MM.1S (cell line): ENCODE measurements around the gene LAMTOR1.

Experiments used
- DNase-seq: peaks from one replicate; pipeline ENCODE4 v3.0.0-alpha.2; 2015
- H2AFZ ChIP-seq: fragments of 300-600 bp; sonication (generic); 2 replicates; pipeline ENCODE4 v1.6.0; 2016; ENCODE audit warnings: antibody characterized with exemption, low read length
- H3F3A ChIP-seq: fragments of 300-600 bp; sonication (generic); 2 replicates; pipeline ENCODE4 v1.6.1; 2016; ENCODE audit warnings: mild to moderate bottlenecking, antibody characterized with exemption, low read length, moderate library complexity, mixed read lengths; ENCODE audit not compliant: insufficient read depth
- H3K27ac ChIP-seq: fragments of 300-600 bp; sonication (generic); 2 replicates; pipeline ENCODE4 v1.5.1; 2016; ENCODE audit warnings: mild to moderate bottlenecking, low read length
- H3K27me3 ChIP-seq: fragments of 300-600 bp; sonication (generic); replicated peaks from 2 replicates; pipeline ENCODE4 v1.6.0; 2016; ENCODE audit warnings: low read length; ENCODE audit not compliant: insufficient read depth
- H3K36me3 ChIP-seq: fragments of 300-600 bp; sonication (generic); replicated peaks from 2 replicates; pipeline ENCODE4 v1.6.1; 2016; ENCODE audit warnings: mild to moderate bottlenecking, low read length, mixed read lengths; ENCODE audit not compliant: insufficient read depth
- H3K4me1 ChIP-seq: fragments of 300-600 bp; sonication (generic); 2 replicates; pipeline ENCODE4 v1.6.1; 2016; ENCODE audit warnings: low read length, mixed read lengths
- H3K4me2 ChIP-seq: fragments of 300-600 bp; sonication (generic); 2 replicates; pipeline ENCODE4 v1.6.0; 2016; ENCODE audit warnings: low read depth, low read length
- H3K4me3 ChIP-seq: fragments of 300-600 bp; sonication (generic); 2 replicates; pipeline ENCODE4 v1.5.1; 2016; ENCODE audit warnings: low read length, mixed read lengths
- H3K79me2 ChIP-seq: fragments of 300-600 bp; sonication (generic); 2 replicates; pipeline ENCODE4 v1.6.1; 2016; ENCODE audit warnings: mixed run types, low read length, mixed read lengths
- H3K9ac ChIP-seq: fragments of 300-600 bp; sonication (generic); 2 replicates; pipeline ENCODE4 v1.6.1; 2016; ENCODE audit warnings: low read length, mixed read lengths
- H3K9me2 ChIP-seq: fragments of 300-600 bp; sonication (generic); replicated peaks from 2 replicates; pipeline ENCODE4 v1.6.1; 2016; ENCODE audit warnings: mild to moderate bottlenecking, low read length, mixed read lengths; ENCODE audit not compliant: insufficient read depth
- H3K9me3 ChIP-seq: fragments of 300-600 bp; sonication (generic); replicated peaks from 2 replicates; pipeline ENCODE4 v1.6.1; 2016; ENCODE audit warnings: mild to moderate bottlenecking, low read length, mixed read lengths; ENCODE audit not compliant: insufficient read depth
- H4K20me1 ChIP-seq: fragments of 300-600 bp; sonication (generic); 2 replicates; pipeline ENCODE4 v1.6.1; 2016; ENCODE audit warnings: mild to moderate bottlenecking, low read length, moderate library complexity, mixed read lengths; ENCODE audit not compliant: insufficient read depth
- EZH2 ChIP-seq: fragments of 300-600 bp; sonication (generic); optimal IDR thresholded peaks from 2 replicates; pipeline ENCODE3; 2017; ENCODE audit warnings: low read depth, mild to moderate bottlenecking, antibody characterized with exemption, low read length, mixed read lengths
- EZH2phosphoT487 ChIP-seq: fragments of 300-600 bp; sonication (generic); IDR thresholded peaks from 2 replicates; pipeline ENCODE4 v1.6.1; 2018; ENCODE audit warnings: antibody characterized with exemption, low read length
- TF ChIP-seq, protein P1 (sequence below): fragments of 300-600 bp; sonication (generic); IDR thresholded peaks from 2 replicates; pipeline ENCODE4 v1.5.1; 2016; ENCODE audit warnings: antibody characterized with exemption, low read length, mixed read lengths

Gene LAMTOR1

GRCh38 chr11:72105888-72106287 is 2.8 kb upstream of the LAMTOR1 start, which contains the start of gene TOMT:
TSS of gene TOMT (plus strand) at chr11:72105924. CDS start at chr11:72105952, 28 bp downstream.
- Histone ChIP-seq H3K36me3 (no peaks in the 10 kb centered on the region), H3K9ac (no peak within 1 kb of the TSS), H3K4me1 (peaks cover 12% of the 10 kb centered on the region), H2AFZ (no peak within 1 kb of the TSS), H3K27ac (no peak within 1 kb of the TSS), H4K20me1 (no peaks in the 10 kb centered on the region), H3K79me2 (peaks cover 22% of the 10 kb centered on the region), H3K4me3 (no peak within 1 kb of the TSS), H3K9me3 (no peaks in the 10 kb centered on the region), H3F3A (peaks cover 4% of the 10 kb centered on the region), H3K27me3 (no peaks in the 10 kb centered on the region), H3K4me2 (no peak within 1 kb of the TSS), H3K9me2 (no peaks in the 10 kb centered on the region)
- TF ChIP-seq, protein P1, sequence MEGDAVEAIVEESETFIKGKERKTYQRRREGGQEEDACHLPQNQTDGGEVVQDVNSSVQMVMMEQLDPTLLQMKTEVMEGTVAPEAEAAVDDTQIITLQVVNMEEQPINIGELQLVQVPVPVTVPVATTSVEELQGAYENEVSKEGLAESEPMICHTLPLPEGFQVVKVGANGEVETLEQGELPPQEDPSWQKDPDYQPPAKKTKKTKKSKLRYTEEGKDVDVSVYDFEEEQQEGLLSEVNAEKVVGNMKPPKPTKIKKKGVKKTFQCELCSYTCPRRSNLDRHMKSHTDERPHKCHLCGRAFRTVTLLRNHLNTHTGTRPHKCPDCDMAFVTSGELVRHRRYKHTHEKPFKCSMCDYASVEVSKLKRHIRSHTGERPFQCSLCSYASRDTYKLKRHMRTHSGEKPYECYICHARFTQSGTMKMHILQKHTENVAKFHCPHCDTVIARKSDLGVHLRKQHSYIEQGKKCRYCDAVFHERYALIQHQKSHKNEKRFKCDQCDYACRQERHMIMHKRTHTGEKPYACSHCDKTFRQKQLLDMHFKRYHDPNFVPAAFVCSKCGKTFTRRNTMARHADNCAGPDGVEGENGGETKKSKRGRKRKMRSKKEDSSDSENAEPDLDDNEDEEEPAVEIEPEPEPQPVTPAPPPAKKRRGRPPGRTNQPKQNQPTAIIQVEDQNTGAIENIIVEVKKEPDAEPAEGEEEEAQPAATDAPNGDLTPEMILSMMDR = no peak
- no peak for TF ChIP-seq EZH2phosphoT487
- no peak for TF ChIP-seq EZH2
- no peak for DNase-seq

- Histone ChIP-seq H3K36me3 (no peaks in the 10 kb centered on the region), H2AFZ (peak overlapping the region; percentile 74), H3K4me3 (peak overlapping the region; percentile 54), H3K4me2 (peak overlapping the region; percentile 74), H3K9ac (peak overlapping the region; percentile 12; the same call in 1 of the 2 replicates), H3K4me1 (peaks cover 12% of the 10 kb centered on the region), H4K20me1 (no peaks in the 10 kb centered on the region), H3K27ac (peak overlapping the region; percentile 53; the same call in 1 of the 2 replicates), H3K27me3 (no peaks in the 10 kb centered on the region), H3K79me2 (peaks cover 38% of the 10 kb centered on the region), H3K9me3 (no peaks in the 10 kb centered on the region), H3K9me2 (no peaks in the 10 kb centered on the region), H3F3A (peaks cover 3% of the 10 kb centered on the region; the same call in 1 of the 2 replicates)
- no peak for DNase-seq
- TF ChIP-seq EZH2phosphoT487 (no peak), EZH2 (no peak)
- TF ChIP-seq, protein P1 = no peak; the same call in 1 of the 2 replicates
Observed at GRCh38 chr11:72103754-72104167, 664 bp upstream of the LAMTOR1 start.

GRCh38 chr11:72102631-72102945 is 509 bp downstream of the LAMTOR1 start:
- Histone ChIP-seq H3K9me2 (no peaks in the 10 kb centered on the region), H3K27ac (peak overlapping the region; percentile 85), H2AFZ (peak overlapping the region; percentile 82), H3K36me3 (no peaks in the 10 kb centered on the region), H3K27me3 (no peaks in the 10 kb centered on the region), H3K4me3 (peak overlapping the region; percentile 86), H3K4me1 (peaks cover 12% of the 10 kb centered on the region), H3K4me2 (peak overlapping the region; percentile 71), H3F3A (peaks cover 3% of the 10 kb centered on the region; the same call in 1 of the 2 replicates), H3K9me3 (no peaks in the 10 kb centered on the region), H4K20me1 (no peaks in the 10 kb centered on the region), H3K79me2 (peaks cover 38% of the 10 kb centered on the region), H3K9ac (peak overlapping the region; percentile 91)
- TF ChIP-seq EZH2phosphoT487 = no peak
- DNase-seq = no peak

DNA sequence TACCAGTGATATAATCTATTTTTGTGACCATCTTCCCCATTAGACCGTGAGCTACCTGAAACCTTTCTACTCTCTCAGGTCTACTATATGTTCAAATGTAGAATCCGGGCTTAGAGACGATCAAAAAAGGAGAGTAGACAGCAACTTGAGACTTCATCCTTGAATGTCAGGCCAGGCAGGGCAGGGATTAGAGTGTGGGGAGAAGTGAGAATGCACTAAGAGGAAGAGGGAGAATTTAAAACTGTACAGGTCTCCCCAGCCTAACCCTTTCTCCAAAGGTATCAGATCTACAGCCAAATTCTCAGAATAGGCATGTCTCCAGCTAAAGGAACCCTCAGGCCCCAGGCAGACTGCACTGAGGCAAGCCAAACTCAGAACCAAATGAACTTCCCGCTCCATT is 935 bp downstream of the LAMTOR1 start:
- Histone ChIP-seq H3K27me3 (no peaks in the 10 kb centered on the region), H3F3A (peaks cover 3% of the 10 kb centered on the region; the same call in 1 of the 2 replicates), H3K36me3 (no peaks in the 10 kb centered on the region), H3K4me2 (peak overlapping the region; percentile 71), H3K9ac (peak overlapping the region; percentile 91), H2AFZ (no peak overlapping the region), H3K4me1 (peaks cover 12% of the 10 kb centered on the region), H3K9me3 (no peaks in the 10 kb centered on the region), H3K27ac (peak overlapping the region; percentile 85; the same call in 1 of the 2 replicates), H4K20me1 (no peaks in the 10 kb centered on the region), H3K4me3 (peak overlapping the region; percentile 86), H3K79me2 (peaks cover 38% of the 10 kb centered on the region), H3K9me2 (no peaks in the 10 kb centered on the region)
- TF ChIP-seq EZH2phosphoT487 (no peak), EZH2 (no peak)
- TF ChIP-seq, protein P1 = no peak
- no peak for DNase-seq
